Lung (tissue), 12 donors: ENCODE measurements around the gene CPT1A. TPM values are rescaled to one million over a fixed set of nuclear protein-coding genes. Genes with fewer than 3 reads are reported as not detected.

Experiments used
- ATAC-seq: fragments of 200-7000 bp; cut with Tn5 transposase; one replicate; pipeline ENCODE4 v1.9.1; 2020; ENCODE audit warnings: moderate number of reproducible peaks; ENCODE audit not compliant: insufficient read depth, low FRiP score
- DNase-seq, 3 donors: peaks; one replicate each; pipeline ENCODE4 v3.0.0-alpha.2; 2013 to 2017
- H3K27ac ChIP-seq, 2 donors: one replicate each; pipeline ENCODE4 v1.5.1; 2013; ENCODE audit warnings: mild to moderate bottlenecking in 2 of 2, moderate library complexity in 2 of 2, control low read depth in 1 of 2, inconsistent platforms in 1 of 2, low read depth in 1 of 2, low read length in 1 of 2
- H3K27me3 ChIP-seq, 3 donors: one replicate each; pipeline ENCODE4 v1.5.1; 2013; ENCODE audit warnings: low read length in 2 of 3; ENCODE audit not compliant: control insufficient read depth in 3 of 3, insufficient read depth in 3 of 3
- H3K36me3 ChIP-seq, 4 donors: one replicate each; pipeline ENCODE4 v1.5.1; 2013; ENCODE audit warnings: low read length in 4 of 4, mild to moderate bottlenecking in 1 of 4, moderate library complexity in 1 of 4; ENCODE audit not compliant: control insufficient read depth in 4 of 4, insufficient read depth in 4 of 4
- H3K4me1 ChIP-seq, 5 donors: one replicate each; pipeline ENCODE4 v1.5.1; 2013; ENCODE audit warnings: low read length in 5 of 5, mild to moderate bottlenecking in 2 of 5, moderate library complexity in 1 of 5; ENCODE audit not compliant: control insufficient read depth in 5 of 5, insufficient read depth in 5 of 5
- H3K4me3 ChIP-seq: one replicate; pipeline ENCODE4 v1.5.1; 2013; ENCODE audit warnings: mild to moderate bottlenecking, control low read depth, moderate library complexity
- H3K9ac ChIP-seq, 2 donors: one replicate each; pipeline ENCODE4 v1.5.1; 2013; ENCODE audit warnings: low read length in 2 of 2, control low read depth in 1 of 2; ENCODE audit not compliant: insufficient read depth in 1 of 2
- H3K9me3 ChIP-seq, 4 donors: one replicate each; pipeline ENCODE4 v1.5.1; 2013; ENCODE audit warnings: low read length in 3 of 4, mild to moderate bottlenecking in 1 of 4, moderate library complexity in 1 of 4; ENCODE audit not compliant: control insufficient read depth in 4 of 4, insufficient read depth in 3 of 4
- CTCF ChIP-seq: IDR thresholded peaks from 2 replicates; pipeline ENCODE4 v1.5.1; 2012; ENCODE audit warnings: mild to moderate bottlenecking; ENCODE audit errors: control extremely low read depth, extremely low read depth
- WGBS, 2 donors: extraction: QIAGEN DNeasy Blood & Tissue Kit; methylation state at CpG; one replicate each; pipeline ENCODE4 v1.1.7; 2013; 5-methylcytosine and 5-hydroxymethylcytosine counted together
- polyA plus RNA-seq, 2 donors: library from polyadenylated mRNA; stranded (reverse); fragments of 200-250 nt; gene quantifications; one replicate each; pipeline ENCODE4 v1.2.1, GENCODE V29; 2013
- total RNA-seq, 2 donors: library from RNA; depleted of rRNA in 1 of 2; stranded (reverse); fragments of >200 nt in 1 of 2; gene quantifications; one replicate each; pipeline ENCODE4 v1.2.1, GENCODE V29; 2014 to 2021
- donor health status: control.
- donor health status: control.
- donor health status: Bipolar disorder and iron deficiency.
- donor health status: healthy.
- donor health status: DM: yes; HTN: yes; CAD: no.

The CPT1A gene
- total and polyA plus RNA-seq, 4 donors = 17.0 to 51.7 (median 18.4) TPM

GRCh38 chr11:68848429-68848828, 6.7 kb upstream of the CPT1A start:
- H3K4me1 ChIP-seq = peaks cover 0 to 19% (median 4%) of the 10 kb centered on the region in 5 donors
- ATAC-seq (no peak), DNase-seq (no peak)
- H3K36me3 ChIP-seq = no peaks in the 10 kb centered on the region
- 88 to 95% methylated on average over 15 of the region's 15 CpGs for WGBS, 2 donors
- H3K9ac ChIP-seq = no peak overlapping the region
- H3K27me3 ChIP-seq = peaks cover 0 to 11% (median 0%) of the 10 kb centered on the region in 3 donors
- no peak for TF ChIP-seq CTCF
- H3K27ac ChIP-seq = no peak overlapping the region
- H3K4me3 ChIP-seq = no peak overlapping the region
- peaks cover 0 to 3% (median 0%) of the 10 kb centered on the region in 4 donors for H3K9me3 ChIP-seq

GRCh38 chr11:68847395-68847794, 5.7 kb upstream of the CPT1A start:
- no peak overlapping the region for H3K9ac ChIP-seq

GRCh38 chr11:68845351-68846002, 3.8 kb upstream of the CPT1A start:
- TF ChIP-seq CTCF = no peak
- H3K9ac ChIP-seq = no peak overlapping the region
- H3K9me3 ChIP-seq = no peaks in the 10 kb centered on the region
- H3K4me1 ChIP-seq = peaks cover 0 to 30% (median 8%) of the 10 kb centered on the region in 5 donors
- H3K27ac ChIP-seq = no peak overlapping the region
- 67 to 76% methylated on average over 18 of the region's 18 CpGs for WGBS, 2 donors
- peaks cover 0 to 19% (median 0%) of the 10 kb centered on the region in 3 donors for H3K27me3 ChIP-seq
- H3K4me3 ChIP-seq = no peak overlapping the region
- ATAC-seq (no peak), DNase-seq (peak; percentile 43 to 77 (median 69))
- H3K36me3 ChIP-seq = no peaks in the 10 kb centered on the region

More at GRCh38 chr11:68847395-68847794, 5.7 kb upstream of the CPT1A start:
- Histone ChIP-seq H3K27ac (no peak overlapping the region), H3K4me3 (no peak overlapping the region), H3K27me3 (peaks cover 0 to 18% (median 0%) of the 10 kb centered on the region in 3 donors), H3K4me1 (peaks cover 0 to 23% (median 7%) of the 10 kb centered on the region in 5 donors), H3K36me3 (no peaks in the 10 kb centered on the region), H3K9me3 (no peaks in the 10 kb centered on the region)
- TF ChIP-seq CTCF = no peak
- WGBS, 2 donors = 76% methylated on average over 4 of the region's 4 CpGs
- ATAC-seq (no peak), DNase-seq (no peak)
